HT1080 (cell line): Measurements from ENCODE around the gene ENPP6. TPM values are rescaled to one million over a fixed set of nuclear protein-coding genes. Genes with fewer than 3 reads are reported as not detected.
A peak's percentile ranks its signal among the peaks of the same experiment; 100 is the strongest.

Source experiments
- DNase-seq: peaks from one replicate; pipeline ENCODE4 v3.0.0-alpha.2; 2015; ENCODE audit warnings: low read depth
- total RNA-seq: library from RNA; depleted of rRNA; stranded (reverse); fragments of >200 nt; shearing (Covaris generic); gene quantifications from 2 replicates; pipeline ENCODE4 v1.2.3, GENCODE V29; 2014

ENPP6 gene
- total RNA-seq, 1 experiment from 2014 or later = not detected

DNA sequence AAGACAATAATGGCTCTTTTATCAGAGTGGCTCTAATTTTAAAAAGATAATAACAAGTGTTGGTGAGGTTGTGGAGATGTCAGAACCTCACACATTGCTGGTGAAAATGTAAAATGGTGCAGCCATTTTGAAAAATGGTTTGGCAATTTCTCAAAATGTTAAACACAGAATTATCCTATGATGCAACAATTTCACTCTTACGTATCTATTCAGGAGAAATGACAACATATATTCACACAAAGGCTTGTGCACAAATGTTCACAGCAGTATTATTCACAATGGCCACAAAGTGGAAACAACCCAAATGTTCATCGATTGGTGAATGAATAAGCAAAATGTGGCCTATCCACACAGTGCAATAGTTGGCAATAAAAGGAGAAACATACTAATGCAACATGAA is 24.7 kb downstream of the ENPP6 start:
- no peak for DNase-seq

- DNase-seq = no peak
Observed at GRCh38 chr4:184191267-184191666, 26.4 kb downstream of the ENPP6 start.

GRCh38 chr4:184190711-184191110 is 27.0 kb downstream of the ENPP6 start:
- no peak for DNase-seq

DNA sequence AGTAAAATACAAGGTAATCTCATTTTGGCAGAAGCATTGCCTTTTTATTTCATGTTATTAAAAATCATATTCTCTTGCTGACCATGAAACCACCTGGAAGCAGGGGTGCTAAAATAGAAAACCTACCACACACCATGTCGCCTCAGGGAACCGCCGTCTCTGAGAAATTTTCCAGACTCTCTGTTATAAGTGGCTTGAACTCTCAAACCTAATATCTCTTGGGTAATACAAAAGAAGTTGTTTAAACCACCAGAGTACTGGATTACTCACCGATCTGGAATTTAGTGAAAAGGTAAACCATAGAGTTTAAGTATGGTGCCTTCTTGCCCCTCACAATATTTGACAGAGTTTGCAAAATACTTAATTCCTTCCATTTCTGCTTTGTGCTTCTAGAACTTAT is 27.7 kb downstream of the ENPP6 start:
- no peak for DNase-seq

DNA sequence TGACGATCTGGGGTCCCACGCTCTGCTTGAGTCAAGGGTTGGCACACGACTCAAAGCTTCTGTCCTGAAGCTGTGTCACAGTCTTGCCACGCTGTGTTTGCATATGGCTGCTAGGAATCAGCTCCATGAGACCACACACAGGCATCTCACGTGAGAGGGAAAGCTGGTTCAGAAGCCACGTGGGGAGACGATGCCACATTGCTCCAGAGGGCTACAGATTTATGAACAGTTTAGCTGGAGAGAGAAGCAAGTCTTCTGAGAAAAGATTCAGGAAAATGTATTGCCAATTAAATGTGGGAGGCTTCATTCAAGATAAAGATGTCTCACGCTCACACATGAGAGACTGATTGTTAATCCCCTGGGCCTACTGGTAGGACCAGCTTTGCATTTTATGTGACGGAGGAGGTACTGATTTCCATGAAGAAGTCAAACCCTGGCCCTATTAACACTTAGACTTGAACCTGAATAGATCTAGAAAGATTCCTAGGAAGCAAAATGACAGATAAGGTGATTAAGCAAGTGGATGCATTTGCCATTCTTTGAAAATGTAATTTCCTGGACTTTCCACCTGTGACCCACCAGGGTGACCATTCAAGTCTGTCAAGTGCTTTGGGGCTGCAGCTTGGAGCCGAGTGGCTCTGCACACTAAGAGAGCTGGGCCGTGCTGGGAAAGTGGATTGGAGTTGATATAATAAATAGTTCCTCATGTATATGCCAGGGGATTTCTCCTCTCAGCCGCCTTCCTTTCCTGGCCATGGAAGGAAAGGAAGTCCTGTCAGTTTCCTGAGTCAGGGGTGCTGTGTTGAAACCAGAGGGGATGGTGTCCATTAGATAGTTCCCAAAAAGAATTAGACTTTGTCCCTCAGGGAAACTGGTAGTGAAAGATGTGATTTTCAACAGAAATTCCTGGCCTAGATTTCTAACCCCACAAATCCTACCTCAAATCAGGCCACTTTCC is 29.0 kb downstream of the ENPP6 start:
- no peak for DNase-seq

GRCh38 chr4:184177271-184177670 is 40.4 kb downstream of the ENPP6 start:
- DNase-seq = no peak

DNA sequence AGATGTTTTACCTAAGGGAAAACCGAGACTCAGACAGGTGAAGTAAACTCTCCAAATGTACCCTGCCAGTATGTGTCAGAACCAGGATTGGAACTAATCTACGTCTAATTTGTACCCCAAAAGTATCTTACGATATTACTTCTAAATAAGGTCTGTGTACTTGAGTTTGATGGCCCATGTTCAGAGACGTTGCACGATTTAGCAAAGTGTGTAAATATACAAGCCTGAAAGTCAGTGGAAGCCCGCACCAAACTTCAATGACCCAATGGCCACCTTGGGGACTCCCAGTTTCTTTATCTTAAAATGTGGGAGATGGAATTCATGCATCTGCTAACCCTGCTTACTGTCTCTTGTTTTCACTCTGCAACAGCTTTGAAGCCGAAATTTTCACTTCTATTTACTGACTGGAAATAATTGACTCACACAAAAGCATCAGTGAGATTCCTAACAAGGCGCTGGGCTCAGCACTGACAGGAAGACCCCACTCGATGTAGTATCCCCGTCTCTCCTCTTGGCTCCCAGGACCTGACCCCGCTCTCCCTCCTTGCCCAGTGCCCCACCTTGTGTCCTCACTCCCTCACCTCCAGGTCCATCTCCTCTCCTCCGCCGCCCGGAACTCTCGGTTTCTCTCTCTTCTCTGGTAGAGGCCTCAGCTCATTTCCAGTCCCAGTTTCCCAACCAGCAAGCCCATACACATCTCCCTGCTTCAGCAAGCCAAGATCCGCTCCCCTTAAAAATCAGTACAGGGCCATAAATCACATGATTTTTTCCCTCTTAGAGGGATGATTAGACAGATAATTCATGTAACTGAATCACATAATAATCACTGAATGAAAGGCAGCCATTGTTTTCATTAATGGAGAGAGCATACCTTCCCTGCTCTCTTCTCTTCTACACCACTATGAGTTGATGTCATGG is 42.8 kb downstream of the ENPP6 start:
- DNase-seq = no peak

DNA sequence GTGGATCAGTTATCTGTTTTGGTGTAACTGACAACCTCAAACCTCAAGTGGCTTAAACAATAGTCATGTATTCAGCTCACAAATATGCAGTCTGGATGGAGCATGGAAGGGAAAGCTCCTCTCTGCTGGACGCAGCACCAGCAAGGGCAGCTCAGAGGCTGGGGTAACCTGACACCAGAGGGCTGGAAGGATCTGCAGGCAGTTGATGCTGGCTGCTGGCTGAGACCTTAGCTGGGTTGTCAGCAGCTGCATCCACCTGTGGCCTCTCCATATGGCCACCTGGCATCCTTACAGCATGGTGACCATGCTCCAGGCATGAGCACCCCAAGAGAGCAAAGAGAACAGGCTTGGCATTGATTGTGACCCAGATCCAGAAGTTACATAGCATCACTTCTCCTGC is 46.7 kb downstream of the ENPP6 start:
- peak; percentile 53 for DNase-seq

DNA sequence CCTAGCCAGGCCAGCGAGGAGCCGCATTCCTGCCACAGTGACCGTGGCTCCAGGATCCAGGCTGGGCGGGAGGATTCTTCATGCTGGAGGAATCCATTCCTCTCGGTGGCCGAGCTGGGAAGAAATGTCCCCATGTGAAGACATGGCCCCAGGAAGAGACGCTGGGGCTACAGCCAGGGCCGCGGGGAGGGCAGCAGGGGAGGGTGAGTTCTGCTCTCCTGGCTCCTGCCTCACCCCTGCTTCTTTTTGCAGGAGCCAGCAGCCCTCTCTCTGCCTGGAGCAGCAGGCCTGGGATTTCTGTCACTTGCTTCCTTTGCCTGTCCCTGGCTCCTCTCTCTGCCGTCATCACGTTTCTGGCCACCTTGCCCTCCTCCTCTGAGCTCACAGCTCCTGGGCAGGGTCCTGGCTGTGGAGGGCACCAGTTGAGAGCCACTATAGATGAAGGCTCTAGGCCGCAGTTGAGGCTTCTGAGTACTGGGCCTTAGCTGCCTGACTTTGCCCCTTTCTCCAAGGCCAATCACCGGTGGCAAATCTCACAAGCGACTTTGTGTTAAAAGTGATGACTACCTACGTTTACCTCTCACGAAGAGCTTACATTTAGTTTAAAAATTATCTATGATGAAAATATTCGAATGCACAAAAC is 48.3 kb downstream of the ENPP6 start:
- no peak for DNase-seq

DNA sequence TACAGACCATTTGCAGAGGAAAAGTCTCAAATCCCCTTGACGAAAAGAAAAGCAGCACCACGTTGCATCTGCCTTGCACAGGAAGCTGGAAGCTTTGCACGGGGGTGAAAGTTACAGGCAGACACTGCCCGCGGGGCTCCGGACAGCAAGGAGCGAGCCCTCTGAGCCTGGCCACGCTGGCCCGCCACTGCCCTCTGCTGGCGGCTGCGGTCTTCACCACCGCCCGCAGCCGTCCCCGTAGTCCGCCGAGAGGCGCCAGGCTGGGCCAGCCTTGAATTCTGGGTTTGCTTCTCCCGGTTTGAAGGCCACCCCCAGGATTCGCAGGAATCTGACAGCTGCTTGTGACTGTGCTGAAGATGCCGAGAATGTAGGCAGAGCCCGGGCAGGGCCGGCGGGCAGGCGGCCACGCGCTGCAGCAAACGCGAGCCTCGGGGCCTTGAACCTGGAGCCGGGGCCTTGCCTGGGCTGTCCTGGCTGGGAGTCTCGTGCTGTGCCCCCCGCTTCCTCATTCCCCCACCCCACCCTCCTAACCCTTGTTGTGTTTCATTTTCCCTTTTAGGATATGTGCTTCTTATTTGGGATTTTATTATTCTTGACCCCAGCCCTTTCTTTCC is 49.2 kb downstream of the ENPP6 start:
- DNase-seq = peak; percentile 62

DNA sequence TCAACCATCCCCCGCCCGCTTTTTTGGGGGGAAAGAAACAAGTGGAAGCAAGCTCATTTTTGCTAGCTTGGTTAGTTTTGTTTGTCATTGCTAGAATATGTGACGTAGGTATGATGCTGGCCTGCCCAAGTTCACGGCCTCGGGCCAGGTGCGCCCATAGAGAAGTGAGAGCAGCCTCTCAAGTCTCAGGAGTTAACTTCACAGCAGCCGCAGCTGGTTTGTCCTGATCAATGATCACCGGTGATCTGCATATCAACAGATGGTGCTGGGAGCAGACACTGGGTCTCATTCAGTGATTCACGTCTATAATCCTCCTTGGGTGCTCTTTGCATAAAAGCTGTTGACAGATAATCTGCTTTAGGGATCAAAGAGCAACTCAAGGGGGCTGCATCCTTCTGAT is 50.1 kb downstream of the ENPP6 start:
- no peak for DNase-seq

DNA sequence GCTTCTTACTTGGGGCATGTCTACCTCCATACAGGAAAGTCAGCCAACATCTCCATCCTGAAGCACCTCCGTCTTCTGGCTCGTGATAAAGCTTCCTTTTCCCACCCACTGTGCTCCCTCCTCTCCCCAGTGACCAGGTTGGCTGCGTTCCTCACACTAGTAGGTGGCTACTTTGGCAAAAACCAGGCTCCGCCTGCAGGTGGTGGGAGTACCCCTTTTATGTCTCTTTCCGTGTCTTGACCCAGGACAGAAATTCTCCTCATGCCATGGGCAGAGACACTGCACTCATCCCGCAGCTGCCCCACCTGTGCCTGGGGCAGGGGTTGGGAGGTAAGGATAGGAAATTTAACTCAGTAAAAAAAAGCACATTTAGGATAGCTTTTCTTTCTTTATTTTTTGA is 50.9 kb downstream of the ENPP6 start:
- no peak for DNase-seq

DNA sequence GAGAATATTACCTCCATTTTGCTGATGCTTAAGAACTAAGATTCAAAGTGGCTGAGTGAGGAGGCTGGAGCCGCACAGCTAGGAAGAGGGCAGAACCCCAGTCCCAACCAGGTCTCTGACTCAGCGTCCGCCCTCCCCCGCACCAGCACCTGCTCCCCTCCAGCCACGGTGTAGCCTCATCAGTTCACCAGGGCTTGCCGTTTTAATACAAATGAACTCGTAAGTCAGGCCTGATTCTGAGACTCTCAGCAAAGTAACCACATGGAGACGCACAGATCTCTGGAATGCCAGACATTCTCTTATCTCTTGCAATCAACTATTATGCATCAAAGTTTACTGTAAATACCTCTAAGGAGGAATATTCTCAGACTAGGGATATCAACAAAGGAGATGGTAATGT is 52.4 kb downstream of the ENPP6 start:
- no peak for DNase-seq

DNA sequence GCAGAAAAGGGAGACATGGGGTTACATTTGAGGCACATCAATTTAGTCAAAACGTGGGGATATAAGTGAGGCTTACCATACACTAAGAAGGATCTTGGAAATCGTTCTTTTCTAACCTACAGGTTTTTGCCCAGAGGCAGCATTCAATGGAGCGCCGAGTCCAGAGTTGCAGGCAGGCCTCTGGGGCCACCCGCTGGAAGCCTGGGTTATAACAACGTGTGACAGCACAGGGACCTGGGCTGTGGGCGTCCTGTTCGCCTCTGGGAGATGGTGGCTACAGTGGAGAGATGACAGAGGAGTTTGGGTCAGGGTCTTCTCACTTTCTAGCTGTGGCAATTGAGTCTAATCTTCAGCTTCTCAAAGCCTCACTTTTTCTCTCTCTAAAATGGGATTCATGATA is 53.9 kb downstream of the ENPP6 start:
- DNase-seq = no peak

GRCh38 chr4:184162596-184162995 is 55.1 kb downstream of the ENPP6 start:
- no peak for DNase-seq

- DNase-seq = no peak
Observed at GRCh38 chr4:184157322-184157721, 60.4 kb downstream of the ENPP6 start.

DNA sequence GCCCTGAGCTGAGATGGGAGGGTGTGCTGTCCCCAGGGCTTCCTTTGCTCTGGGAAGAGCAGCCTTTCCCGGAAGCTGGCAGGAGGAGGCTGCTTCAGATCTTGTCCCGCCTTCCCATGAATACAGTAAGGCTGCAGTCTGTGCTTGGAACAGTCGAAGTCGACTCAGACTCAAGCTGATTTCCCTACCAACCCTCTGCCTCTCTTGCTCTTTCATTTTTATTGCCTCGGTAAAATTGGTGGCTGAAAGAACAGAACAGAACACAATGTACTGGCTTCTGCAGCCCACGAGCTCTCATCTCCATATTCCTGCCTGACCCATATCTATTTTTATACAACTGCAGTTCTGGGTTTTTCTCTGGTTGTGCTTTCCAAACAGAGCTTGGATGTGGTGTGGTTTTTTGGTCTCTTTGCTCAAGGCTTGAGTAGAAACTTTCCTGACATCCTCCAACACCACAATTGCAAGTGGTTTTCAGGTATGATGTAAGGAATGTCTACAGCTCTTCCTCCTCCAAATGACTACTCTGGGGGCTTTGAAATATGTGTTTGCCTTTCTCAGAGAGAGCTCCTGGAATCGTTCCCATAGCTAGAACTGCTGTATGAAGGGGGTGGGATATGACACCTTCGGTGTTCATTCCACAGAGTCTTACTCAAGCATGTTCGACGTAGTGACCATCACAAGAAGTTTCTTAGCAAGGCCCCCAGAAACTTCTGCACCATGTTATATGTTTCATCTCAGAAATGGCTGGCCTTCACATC is 61.3 kb downstream of the ENPP6 start:
- DNase-seq = no peak

DNA sequence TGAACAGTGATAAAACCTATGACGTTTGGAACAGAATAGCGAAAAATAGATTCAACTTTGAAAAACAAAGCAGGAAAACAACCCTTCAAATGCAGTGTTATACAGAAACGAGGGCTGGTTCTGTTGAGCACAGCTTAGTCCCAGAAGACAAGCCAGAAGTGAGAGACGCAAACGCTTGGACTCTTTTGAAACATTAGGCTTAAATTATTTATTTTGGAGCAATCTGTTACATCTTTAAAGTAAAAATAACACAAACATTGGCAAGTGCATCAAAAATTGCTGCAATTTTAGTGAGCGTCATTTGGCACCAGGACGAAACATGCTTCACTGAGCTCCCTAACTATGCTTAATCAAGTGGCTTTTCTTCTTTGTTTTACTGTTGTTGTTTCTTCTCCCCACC is 63.5 kb downstream of the ENPP6 start:
- DNase-seq = no peak

GRCh38 chr4:184153781-184154180 is 63.9 kb downstream of the ENPP6 start:
- no peak for DNase-seq

DNA sequence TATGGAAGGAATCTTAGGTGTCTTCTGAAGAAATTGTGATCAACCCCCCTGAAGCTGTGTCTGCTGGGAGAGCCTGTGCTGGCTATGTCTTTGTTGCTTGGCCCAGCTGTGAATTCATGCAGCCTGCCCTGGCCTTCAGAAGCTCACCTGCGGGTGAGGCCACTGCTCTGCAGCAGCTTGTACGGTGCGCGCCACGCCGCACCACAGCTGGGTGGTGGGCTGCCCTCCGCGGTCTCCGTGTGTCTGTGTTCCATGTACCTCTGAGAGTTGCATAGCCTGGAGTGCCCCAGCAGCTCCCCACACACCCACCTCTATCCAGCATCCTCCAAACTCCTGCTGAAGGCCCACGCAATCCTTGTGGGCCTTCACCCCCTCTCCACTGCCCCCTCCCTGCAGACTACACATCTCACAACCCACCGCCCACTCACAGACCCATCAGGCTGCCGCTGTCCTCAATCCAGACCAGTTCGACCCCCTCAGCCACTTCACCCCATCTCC is 65.6 kb downstream of the ENPP6 start:
- no peak for DNase-seq
